ENCODE data around the gene TNS4.

The TNS4 gene

DNA sequence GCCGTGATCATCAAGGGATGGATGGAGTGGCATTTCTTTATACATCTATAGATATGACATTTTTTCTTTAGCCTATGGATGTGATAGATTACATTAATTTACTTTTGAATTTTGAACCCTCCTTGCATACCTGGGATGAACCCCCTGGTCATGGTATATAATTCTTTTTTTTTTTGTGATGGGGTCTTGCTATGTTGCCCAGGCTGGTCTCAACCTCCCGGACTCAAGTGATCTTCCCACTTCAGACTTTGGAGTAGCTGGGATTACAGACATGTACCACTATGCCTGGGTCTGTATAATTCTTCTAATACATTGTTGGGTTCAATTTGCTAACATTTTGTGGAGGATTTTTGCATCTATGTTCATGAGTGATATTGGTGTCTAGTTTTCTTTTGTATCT is 1.7 kb upstream of the TNS4 start:
- DNase-seq (ENCODE audit: low read depth, low spot score), result no peak
- Histone ChIP-seq H3K9ac (ENCODE audit: insufficient read length) (no peak overlapping the region), H3K9me3 (ENCODE audit: low read depth, low read length) (no peaks in the 10 kb centered on the region), H3K36me3 (ENCODE audit: insufficient read depth, low read length) (no peaks in the 10 kb centered on the region), H3K4me3 (no peak overlapping the region), H3K27ac (no peak overlapping the region)
- no peak for TF ChIP-seq EZH2 (IDR thresholded peaks at IDR 0.05)
- TF ChIP-seq FOXP2 (optimal IDR thresholded peaks at IDR 0.05; ENCODE audit: control extremely low read depth, extremely low read length, insufficient read depth), result no peak
- TF ChIP-seq POLR2AphosphoS5 (IDR thresholded peaks at IDR 0.05; ENCODE audit: borderline replicate concordance, low read depth, low read length), result no peak

DNA sequence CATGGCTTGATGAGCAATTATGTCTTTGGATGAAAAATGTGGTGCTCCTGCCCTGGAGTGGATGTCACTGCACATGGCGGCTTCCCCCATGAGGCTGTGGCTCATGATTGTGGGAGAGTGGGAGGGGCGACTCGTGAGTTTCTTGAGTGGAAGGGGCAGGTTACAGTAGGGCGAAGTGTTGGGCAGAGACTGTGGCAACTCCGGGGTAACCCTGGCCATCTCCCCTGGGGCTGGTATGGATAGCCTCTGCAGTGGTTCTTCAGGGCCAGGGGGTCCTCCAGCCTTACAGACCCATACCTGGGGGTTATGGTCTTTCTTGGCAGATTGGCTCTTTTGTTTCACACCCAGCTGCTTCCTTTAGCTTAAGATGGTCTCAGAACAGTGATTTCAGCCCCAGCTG is 1.3 kb upstream of the TNS4 start:
- H3K4me3 ChIP-seq, result no peak overlapping the region
- H3K27ac ChIP-seq, result no peak overlapping the region
- H3K9me3 ChIP-seq (ENCODE audit: low read depth, low read length), result no peaks in the 10 kb centered on the region
- no peak for DNase-seq (ENCODE audit: low read depth, low spot score)
- H3K36me3 ChIP-seq (ENCODE audit: insufficient read depth, low read length), result no peaks in the 10 kb centered on the region
- H3K9ac ChIP-seq (ENCODE audit: insufficient read length), result no peak overlapping the region
- TF ChIP-seq FOXP2 (optimal IDR thresholded peaks at IDR 0.05; ENCODE audit: control extremely low read depth, extremely low read length, insufficient read depth) (no peak), POLR2AphosphoS5 (IDR thresholded peaks at IDR 0.05; ENCODE audit: borderline replicate concordance, low read depth, low read length) (no peak), EZH2 (IDR thresholded peaks at IDR 0.05) (no peak)

DNA sequence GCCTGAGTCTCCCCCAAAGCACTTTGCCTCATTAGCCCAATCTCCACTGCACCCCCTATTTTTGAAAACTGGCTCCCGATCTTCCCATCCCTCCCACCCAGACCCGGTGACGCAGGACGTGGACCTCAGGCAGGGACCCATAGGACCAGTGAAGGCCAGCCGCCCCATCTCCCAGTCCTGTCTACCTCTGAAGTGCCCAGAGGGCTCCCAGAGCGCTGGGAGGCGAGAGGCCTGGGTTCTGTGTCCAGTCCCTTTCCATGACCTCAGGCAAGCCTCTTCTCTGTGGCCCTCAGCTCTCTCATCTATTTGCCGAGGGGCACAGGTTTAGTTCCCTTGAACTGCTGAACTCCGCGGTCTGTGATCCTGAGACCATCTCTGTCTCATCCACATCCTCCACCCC is 714 bp downstream of the TNS4 start:
- H3K27ac ChIP-seq, result no peak overlapping the region
- no peaks in the 10 kb centered on the region for H3K36me3 ChIP-seq (ENCODE audit: insufficient read depth, low read length)
- H3K9ac ChIP-seq (ENCODE audit: insufficient read length), result no peak overlapping the region

DNA sequence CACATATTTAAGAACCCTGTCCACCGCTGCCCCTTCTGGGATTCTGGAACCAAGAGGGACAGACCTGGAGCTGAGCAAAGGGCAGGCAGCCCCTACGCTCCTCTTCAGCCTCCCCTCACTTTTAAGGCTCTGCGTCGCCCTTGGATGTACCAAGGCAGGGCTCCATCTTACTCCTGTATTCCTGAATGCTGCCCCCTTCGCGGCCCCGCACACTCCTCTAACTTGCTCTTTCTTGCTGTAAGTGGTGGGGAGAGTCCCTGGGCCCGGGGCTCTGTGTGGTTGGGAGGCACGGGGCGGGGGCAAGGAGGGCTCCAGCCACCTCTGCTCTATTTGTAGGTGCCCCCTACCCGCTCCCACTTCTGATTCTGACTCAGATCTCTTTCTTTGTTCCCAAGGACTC is 1.2 kb downstream of the TNS4 start:
- Histone ChIP-seq H3K4me3 (no peak overlapping the region), H3K27ac (no peak overlapping the region), H3K9ac (ENCODE audit: insufficient read length) (no peak overlapping the region)

More for the DNA sequence above, 714 bp downstream of the TNS4 start:
- DNase-seq (ENCODE audit: low read depth, low spot score), result no peak
- Histone ChIP-seq H3K4me3 (no peak overlapping the region), H3K9me3 (ENCODE audit: low read depth, low read length) (no peaks in the 10 kb centered on the region)
- TF ChIP-seq POLR2AphosphoS5 (IDR thresholded peaks at IDR 0.05; ENCODE audit: borderline replicate concordance, low read depth, low read length) (no peak), FOXP2 (optimal IDR thresholded peaks at IDR 0.05; ENCODE audit: control extremely low read depth, extremely low read length, insufficient read depth) (no peak), EZH2 (IDR thresholded peaks at IDR 0.05) (no peak)

DNA sequence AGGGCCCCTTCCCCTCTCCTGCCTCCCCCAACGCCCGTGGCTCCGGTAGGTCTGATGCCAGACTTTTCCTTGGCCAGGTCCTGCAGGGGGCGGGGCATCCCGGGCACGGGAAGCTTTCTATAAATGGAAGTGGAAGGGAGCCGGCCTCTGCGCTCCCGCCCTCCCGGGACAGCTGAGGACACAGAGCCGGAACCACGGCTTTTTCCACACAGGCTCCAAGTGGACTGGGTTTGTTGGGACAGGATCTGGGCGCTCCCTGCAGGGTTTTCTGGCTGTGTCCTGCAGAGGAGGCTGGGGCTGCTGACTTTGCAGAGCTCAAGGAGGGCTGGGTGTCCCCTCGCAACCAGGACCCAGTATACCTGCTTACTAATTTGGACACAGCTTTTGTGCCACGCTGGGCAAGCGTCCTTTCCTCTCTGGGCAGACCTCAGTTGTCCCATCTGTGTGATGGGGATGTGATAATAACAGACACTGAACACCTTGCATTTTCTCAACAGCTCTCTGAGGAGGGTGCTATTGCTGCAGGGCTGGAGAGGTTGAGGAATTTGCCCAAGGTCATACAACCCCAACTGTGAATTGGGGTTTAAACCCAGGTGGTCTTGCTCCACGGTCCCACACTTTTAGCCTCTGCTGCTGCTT is 1.8 kb downstream of the TNS4 start:
- H3K9ac ChIP-seq (ENCODE audit: insufficient read length), result no peak overlapping the region

More for the DNA sequence above, 1.2 kb downstream of the TNS4 start:
- TF ChIP-seq POLR2AphosphoS5 (IDR thresholded peaks at IDR 0.05; ENCODE audit: borderline replicate concordance, low read depth, low read length), result no peak
- no peak for TF ChIP-seq FOXP2 (optimal IDR thresholded peaks at IDR 0.05; ENCODE audit: control extremely low read depth, extremely low read length, insufficient read depth)
- TF ChIP-seq EZH2 (IDR thresholded peaks at IDR 0.05), result no peak
- no peaks in the 10 kb centered on the region for H3K36me3 ChIP-seq (ENCODE audit: insufficient read depth, low read length)
- no peak for DNase-seq (ENCODE audit: low read depth, low spot score)
- H3K9me3 ChIP-seq (ENCODE audit: low read depth, low read length), result no peaks in the 10 kb centered on the region

DNA sequence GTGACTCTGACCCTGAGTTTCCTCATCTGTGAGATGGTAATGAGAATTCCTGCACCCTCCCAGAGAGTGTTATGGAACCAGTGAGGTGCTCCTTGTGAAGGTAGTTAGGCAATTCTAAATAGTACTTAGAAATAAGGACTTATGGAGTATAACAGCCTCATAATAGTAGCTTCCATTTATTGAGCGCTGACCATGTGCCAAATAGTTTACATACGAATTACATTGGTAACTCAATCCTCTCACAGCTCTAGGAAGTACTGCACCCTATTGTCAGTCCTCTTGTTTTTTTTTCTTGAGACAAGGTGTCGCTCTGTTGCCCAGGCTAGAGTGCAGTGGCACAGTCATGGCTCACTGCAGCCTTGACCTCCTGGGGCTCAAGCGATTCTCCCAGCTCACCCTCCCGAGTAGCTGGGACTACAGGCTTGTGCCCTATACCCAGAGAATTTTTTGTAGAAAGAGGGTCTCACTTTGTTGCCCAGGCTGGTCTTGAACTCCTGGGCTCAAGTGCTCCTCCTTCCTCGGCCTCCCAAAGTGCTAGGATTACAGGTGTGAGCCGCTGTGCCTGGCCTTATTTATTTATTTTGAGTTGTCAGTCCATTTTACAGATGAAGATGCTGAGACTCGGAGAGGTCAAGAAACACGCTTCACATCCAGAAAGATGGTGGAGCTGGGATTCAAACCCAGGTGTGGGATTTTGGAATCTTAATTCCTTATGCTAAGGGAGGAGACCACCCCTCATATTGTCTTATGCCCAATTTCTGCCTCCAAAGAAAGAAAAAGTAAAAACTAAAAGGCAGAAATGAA is 2.9 kb downstream of the TNS4 start:
- Histone ChIP-seq H3K9me3 (ENCODE audit: low read depth, low read length) (no peaks in the 10 kb centered on the region), H3K27ac (no peak overlapping the region), H3K9ac (ENCODE audit: insufficient read length) (no peak overlapping the region), H3K4me3 (no peak overlapping the region), H3K36me3 (ENCODE audit: insufficient read depth, low read length) (no peaks in the 10 kb centered on the region)
- TF ChIP-seq POLR2AphosphoS5 (IDR thresholded peaks at IDR 0.05; ENCODE audit: borderline replicate concordance, low read depth, low read length), result no peak
- TF ChIP-seq FOXP2 (optimal IDR thresholded peaks at IDR 0.05; ENCODE audit: control extremely low read depth, extremely low read length, insufficient read depth), result no peak
- TF ChIP-seq EZH2 (IDR thresholded peaks at IDR 0.05), result no peak
- no peak for DNase-seq (ENCODE audit: low read depth, low spot score)

More for the DNA sequence above, 1.8 kb downstream of the TNS4 start:
- TF ChIP-seq POLR2AphosphoS5 (IDR thresholded peaks at IDR 0.05; ENCODE audit: borderline replicate concordance, low read depth, low read length) (no peak), FOXP2 (optimal IDR thresholded peaks at IDR 0.05; ENCODE audit: control extremely low read depth, extremely low read length, insufficient read depth) (no peak), EZH2 (IDR thresholded peaks at IDR 0.05) (no peak)
- no peak overlapping the region for H3K4me3 ChIP-seq
- H3K27ac ChIP-seq, result no peak overlapping the region
- no peak for DNase-seq (ENCODE audit: low read depth, low spot score)
- no peaks in the 10 kb centered on the region for H3K36me3 ChIP-seq (ENCODE audit: insufficient read depth, low read length)
- H3K9me3 ChIP-seq (ENCODE audit: low read depth, low read length), result no peaks in the 10 kb centered on the region

DNA sequence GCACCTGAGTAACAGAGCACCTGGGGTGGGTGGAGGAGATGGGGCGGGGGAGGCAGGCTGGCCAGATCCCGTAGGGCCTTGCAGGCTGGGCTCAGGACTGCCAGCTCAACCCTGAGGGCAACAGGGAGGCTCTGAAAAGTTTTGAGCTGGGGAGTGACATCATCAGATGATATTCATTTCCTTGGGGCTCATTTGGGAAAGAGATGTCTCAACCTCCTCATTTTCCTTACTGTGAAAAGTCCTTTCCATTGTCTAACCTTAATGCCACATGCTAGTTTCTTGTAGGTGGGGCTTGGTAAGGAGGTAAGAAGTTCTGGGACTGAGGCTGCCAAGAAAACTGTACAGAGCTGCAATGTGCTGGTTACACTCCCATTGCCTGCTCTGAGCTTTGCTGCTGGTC is 3.7 kb downstream of the TNS4 start:
- no peak for TF ChIP-seq FOXP2 (optimal IDR thresholded peaks at IDR 0.05; ENCODE audit: control extremely low read depth, extremely low read length, insufficient read depth)
- no peak for TF ChIP-seq POLR2AphosphoS5 (IDR thresholded peaks at IDR 0.05; ENCODE audit: borderline replicate concordance, low read depth, low read length)
- TF ChIP-seq EZH2 (IDR thresholded peaks at IDR 0.05), result no peak
- Histone ChIP-seq H3K9ac (ENCODE audit: insufficient read length) (no peak overlapping the region), H3K36me3 (ENCODE audit: insufficient read depth, low read length) (no peaks in the 10 kb centered on the region), H3K9me3 (ENCODE audit: low read depth, low read length) (no peaks in the 10 kb centered on the region), H3K27ac (no peak overlapping the region), H3K4me3 (no peak overlapping the region)
- no peak for DNase-seq (ENCODE audit: low read depth, low spot score)

DNA sequence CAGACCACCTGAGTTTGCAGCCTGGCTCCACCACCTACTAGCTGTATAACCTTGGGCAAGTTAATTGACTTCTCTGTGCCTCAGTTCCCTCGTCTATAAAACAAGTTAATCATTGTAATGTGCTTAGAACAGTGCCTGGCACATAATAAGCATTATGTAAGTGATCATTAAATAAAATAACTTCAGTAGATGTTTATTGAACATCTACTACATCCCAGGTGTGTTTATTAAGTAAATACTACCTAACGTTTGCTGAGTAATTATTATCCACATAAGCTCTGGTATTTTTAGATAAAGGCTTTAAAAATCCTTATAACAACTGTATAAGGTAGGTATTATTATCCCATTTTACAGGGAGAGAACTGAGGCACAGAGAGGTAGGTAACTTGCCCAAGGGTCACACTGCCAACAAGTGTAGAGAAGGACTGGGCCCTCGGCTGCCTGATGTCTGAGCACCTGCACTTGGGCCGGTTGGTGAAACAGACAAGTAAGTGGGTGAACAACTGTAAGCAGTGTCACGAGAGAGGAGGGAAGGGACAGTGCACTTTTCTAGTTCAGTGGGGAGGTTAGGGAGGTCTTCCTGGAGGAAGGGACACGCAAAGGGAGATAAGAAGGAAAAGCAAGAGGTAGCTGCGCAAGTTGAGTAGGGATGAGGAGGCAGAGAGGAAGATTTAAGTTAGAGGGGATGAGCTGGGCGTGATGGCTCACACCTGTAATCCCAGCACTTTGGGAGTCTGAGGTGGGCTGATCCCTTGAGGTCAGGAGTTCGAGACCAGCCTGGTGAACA is 4.6 kb downstream of the TNS4 start:
- DNase-seq (ENCODE audit: low read depth, low spot score), result no peak
- TF ChIP-seq POLR2AphosphoS5 (IDR thresholded peaks at IDR 0.05; ENCODE audit: borderline replicate concordance, low read depth, low read length) (no peak), EZH2 (IDR thresholded peaks at IDR 0.05) (no peak), FOXP2 (optimal IDR thresholded peaks at IDR 0.05; ENCODE audit: control extremely low read depth, extremely low read length, insufficient read depth) (no peak)
- no peaks in the 10 kb centered on the region for H3K9me3 ChIP-seq (ENCODE audit: low read depth, low read length)
- no peak overlapping the region for H3K27ac ChIP-seq
- no peak overlapping the region for H3K9ac ChIP-seq (ENCODE audit: insufficient read length)
- H3K36me3 ChIP-seq (ENCODE audit: insufficient read depth, low read length), result no peaks in the 10 kb centered on the region
- H3K4me3 ChIP-seq, result no peak overlapping the region

All from SK-N-MC (cell line).